Right lobe of liver (tissue), 6 donors: Measurements from ENCODE around the gene SERINC3. TPM values are rescaled to one million over a fixed set of nuclear protein-coding genes. Genes with fewer than 3 reads are reported as not detected.

Experiments
- ATAC-seq, 4 donors: fragments of 200-7000 bp; cut with Tn5 transposase; one replicate each; pipeline ENCODE4 v1.9.1; 2020; ENCODE audit warnings: mild to moderate bottlenecking in 4 of 4, moderate library complexity in 4 of 4
- DNase-seq, 3 donors: peaks; one replicate each; pipeline ENCODE4 v3.0.0-alpha.2; 2020
- H3K27ac ChIP-seq, 3 donors: fragments of 200-600 bp; one replicate each; pipeline ENCODE4 v1.8.0; 2022
- H3K27me3 ChIP-seq, 2 donors: fragments of 200-600 bp; one replicate each; pipeline ENCODE4 v1.8.0; 2022
- H3K36me3 ChIP-seq, 4 donors: fragments of 200-600 bp; sonication (generic) in 1 of 4; one replicate each; pipeline versions ENCODE4 v1.5.1 to v1.8.0; 2017 to 2022; ENCODE audit warnings: control low read depth in 1 of 4
- H3K4me1 ChIP-seq, 4 donors: fragments of 200-600 bp; sonication (generic) in 1 of 4; one replicate each; pipeline versions ENCODE4 v1.5.1 to v1.8.0; 2017 to 2022; ENCODE audit warnings: control low read depth in 1 of 4
- H3K4me3 ChIP-seq, 3 donors: fragments of 200-600 bp; one replicate each; pipeline ENCODE4 v1.8.0; 2022
- H3K9me3 ChIP-seq, 4 donors: fragments of 200-600 bp; sonication (generic) in 1 of 4; one replicate each; pipeline versions ENCODE4 v1.5.1 to v1.8.0; 2017 to 2022; ENCODE audit warnings: control low read depth in 1 of 4
- CTCF ChIP-seq, 4 donors: fragments of 200-600 bp in 3 of 4; fragments of 450-650 bp in 1 of 4; IDR thresholded peaks; one replicate each; pipeline versions ENCODE4 v1.5.1 to v1.8.0; 2016 to 2022; ENCODE audit warnings: antibody characterized with exemption in 4 of 4, mild to moderate bottlenecking in 2 of 4
- POLR2A ChIP-seq: fragments of 450-650 bp; IDR thresholded peaks from one replicate; pipeline ENCODE4 v1.6.1; 2017; ENCODE audit warnings: antibody characterized with exemption, mild to moderate bottlenecking
- WGBS: methylation state at CpG from one replicate; pipeline ENCODE4 v1.1.6; 2018; ENCODE audit warnings: low coverage, low lambda C conversion rate; ENCODE audit not compliant: insufficient coverage; ENCODE audit errors: missing lambda C conversion rate; 5-methylcytosine and 5-hydroxymethylcytosine counted together
- intact Hi-C, 2 donors: fragments of 100-400 bp; cut with DNase I; formaldehyde crosslinking; loops; one replicate each; pipeline versions ENCODE4 v1.11.2 to v1.14.1; 2022
- total RNA-seq, 6 experiments: library from RNA; depleted of rRNA in 2 of 6; stranded (reverse); fragments of >200 nt in 2 of 6; fragmentation: NEBNext Ultra II Directional in 3 of 6; extraction: Animal tissue kit (Norgen Biotek cat#: 25700) in 3 of 6; gene quantifications; one replicate each; pipeline versions ENCODE4 v1.1.0 to v1.2.4, GENCODE V29; 2016 to 2023
- donor health status: DM: no; HTN: yes; CAD: no.
- donor health status: DM: no; HTN: no; CAD: no.
- donor health status: DM: no; HTN: no; CAD: no.
- donor health status: DM: no; HTN: yes; CAD: no.
- donor health status: DM: no; HTN: yes; CAD: no.

SERINC3 gene
- total RNA-seq, 6 experiments from 2014 or later = 42.2 to 77.5 (median 58.5) TPM

- no peak for DNase-seq
- H3K4me1 ChIP-seq = peaks cover 0 to 76% (median 39%) of the 10 kb centered on the region in 4 donors
- peak overlapping the region; percentile 41 to 94 (median 88) for H3K27ac ChIP-seq
- H3K9me3 ChIP-seq = no peaks in the 10 kb centered on the region
- WGBS = 46% methylated on average over 5 of the region's 8 CpGs
- intact Hi-C loops = no loop called here
- peak in 3 of 4 donors; percentile 5 to 20 (median 7) for ATAC-seq
- no peaks in the 10 kb centered on the region for H3K36me3 ChIP-seq
- no peaks in the 10 kb centered on the region for H3K27me3 ChIP-seq
- H3K4me3 ChIP-seq = peak overlapping the region in 1 of 3 donors; percentile 3
- no peak for TF ChIP-seq CTCF (IDR thresholded peaks at IDR 0.05)
- no peak for TF ChIP-seq POLR2A
Measured at GRCh38 chr20:44468044-44468782, 53.7 kb downstream of the SERINC3 start.

- TF ChIP-seq POLR2A (peak; percentile 20), CTCF (IDR thresholded peaks at IDR 0.05) (no peak)
- ATAC-seq (peak; percentile 62 to 78 (median 74)), DNase-seq (peak; percentile 71 to 93 (median 88))
- H3K9me3 ChIP-seq = no peaks in the 10 kb centered on the region
- intact Hi-C loops = no loop called here
- no peaks in the 10 kb centered on the region for H3K27me3 ChIP-seq
- 36% methylated on average over 7 of the region's 12 CpGs for WGBS
- H3K4me3 ChIP-seq = no peak overlapping the region
- no peaks in the 10 kb centered on the region for H3K36me3 ChIP-seq
- H3K27ac ChIP-seq = peak overlapping the region; percentile 41 to 94 (median 88)
- H3K4me1 ChIP-seq = peaks cover 0 to 84% (median 42%) of the 10 kb centered on the region in 4 donors
Measured at GRCh38 chr20:44467289-44467883, 54.5 kb downstream of the SERINC3 start.

GRCh38 chr20:44465001-44465560, 56.8 kb downstream of the SERINC3 start:
- no peak overlapping the region for H3K4me3 ChIP-seq
- peak overlapping the region; percentile 34 to 94 (median 88) for H3K27ac ChIP-seq
- H3K4me1 ChIP-seq = peaks cover 3 to 87% (median 43%) of the 10 kb centered on the region in 4 donors
- H3K36me3 ChIP-seq = no peaks in the 10 kb centered on the region
- no peaks in the 10 kb centered on the region for H3K9me3 ChIP-seq
- peak; percentile 20 to 43 (median 42) for ATAC-seq
- WGBS = 18% methylated on average over 1 of the region's 3 CpGs
- intact Hi-C loops = no loop called here
- no peak for TF ChIP-seq POLR2A
- TF ChIP-seq CTCF (IDR thresholded peaks at IDR 0.05) = no peak
- H3K27me3 ChIP-seq = no peaks in the 10 kb centered on the region
- DNase-seq = peak; percentile 86 to 94 (median 92)

- no peak for DNase-seq
- peak in 1 of 4 donors; percentile 13 for ATAC-seq
- TF ChIP-seq POLR2A (no peak), CTCF (IDR thresholded peaks at IDR 0.05) (no peak)
- 53% methylated on average over 2 of the region's 3 CpGs for WGBS
- H3K27me3 ChIP-seq = no peaks in the 10 kb centered on the region
- intact Hi-C loops = loop anchor here in 1 of 2 donors (5.0 kb wide), 1 partner anchor 72 kb away; no protein-coding TSS in a partner anchor
- peaks cover 3 to 87% (median 43%) of the 10 kb centered on the region in 4 donors for H3K4me1 ChIP-seq
- peak overlapping the region; percentile 34 to 94 (median 88) for H3K27ac ChIP-seq
- no peaks in the 10 kb centered on the region for H3K9me3 ChIP-seq
- no peak overlapping the region for H3K4me3 ChIP-seq
- H3K36me3 ChIP-seq = no peaks in the 10 kb centered on the region
Measured at GRCh38 chr20:44464514-44464913, 57.4 kb downstream of the SERINC3 start.
